GM20000 (cell line): ENCODE data around the gene B3GALT4.
"Not testable (repeated sequence)": the region's sequence is repeated elsewhere in the genome, so short reads cannot be mapped to it uniquely, and the experiment has no call there.

ENCODE experiments used
- DNase-seq: peaks from one replicate; pipeline ENCODE4 v3.0.0; 2012; ENCODE audit warnings: low spot score
- TF ChIP-seq, protein P1 (sequence below): IDR thresholded peaks from 2 replicates; pipeline ENCODE4 v1.5.1; 2012; ENCODE audit warnings: mild to moderate bottlenecking, control low read depth; ENCODE audit errors: extremely low read depth, missing control alignments

Gene B3GALT4

DNA sequence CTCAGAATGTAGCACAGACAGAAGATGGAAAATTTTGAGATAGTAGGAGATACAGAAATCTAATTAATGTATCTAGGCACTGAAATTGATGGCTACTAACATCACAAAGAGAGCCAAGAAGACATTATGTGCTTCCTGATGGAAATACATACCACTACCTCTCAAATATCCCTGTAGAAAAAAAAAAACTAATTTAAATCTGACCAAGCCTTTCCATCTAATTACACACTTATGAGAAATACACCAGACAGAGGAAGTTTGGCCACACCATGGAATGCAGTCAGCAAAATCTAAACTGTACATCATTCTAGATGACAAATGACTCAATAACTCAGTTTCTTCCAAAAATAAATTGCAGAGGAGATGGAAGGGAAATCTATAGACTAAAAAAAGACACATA is 24.2 kb upstream of the B3GALT4 start:
- TF ChIP-seq, protein P1, sequence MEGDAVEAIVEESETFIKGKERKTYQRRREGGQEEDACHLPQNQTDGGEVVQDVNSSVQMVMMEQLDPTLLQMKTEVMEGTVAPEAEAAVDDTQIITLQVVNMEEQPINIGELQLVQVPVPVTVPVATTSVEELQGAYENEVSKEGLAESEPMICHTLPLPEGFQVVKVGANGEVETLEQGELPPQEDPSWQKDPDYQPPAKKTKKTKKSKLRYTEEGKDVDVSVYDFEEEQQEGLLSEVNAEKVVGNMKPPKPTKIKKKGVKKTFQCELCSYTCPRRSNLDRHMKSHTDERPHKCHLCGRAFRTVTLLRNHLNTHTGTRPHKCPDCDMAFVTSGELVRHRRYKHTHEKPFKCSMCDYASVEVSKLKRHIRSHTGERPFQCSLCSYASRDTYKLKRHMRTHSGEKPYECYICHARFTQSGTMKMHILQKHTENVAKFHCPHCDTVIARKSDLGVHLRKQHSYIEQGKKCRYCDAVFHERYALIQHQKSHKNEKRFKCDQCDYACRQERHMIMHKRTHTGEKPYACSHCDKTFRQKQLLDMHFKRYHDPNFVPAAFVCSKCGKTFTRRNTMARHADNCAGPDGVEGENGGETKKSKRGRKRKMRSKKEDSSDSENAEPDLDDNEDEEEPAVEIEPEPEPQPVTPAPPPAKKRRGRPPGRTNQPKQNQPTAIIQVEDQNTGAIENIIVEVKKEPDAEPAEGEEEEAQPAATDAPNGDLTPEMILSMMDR = no peak
- DNase-seq = no peak

DNA sequence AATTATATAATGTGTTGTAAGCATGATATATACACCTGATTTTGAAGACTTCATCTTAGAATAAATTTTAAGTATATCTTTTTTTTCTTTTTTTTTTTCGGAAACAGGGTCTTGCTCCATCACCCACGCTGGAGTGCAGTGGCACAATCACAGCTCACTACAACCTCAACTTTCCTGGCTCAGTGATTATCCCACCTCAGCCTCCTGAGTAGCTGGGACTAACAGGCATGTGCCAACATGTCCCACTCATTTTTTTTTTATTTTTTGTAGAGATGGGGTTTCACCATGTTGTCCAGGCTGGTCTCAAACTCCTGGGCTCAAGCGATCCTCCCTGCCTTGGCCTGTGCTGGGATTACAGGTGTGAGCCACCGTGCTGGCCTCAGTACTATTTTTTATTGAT is 22.3 kb upstream of the B3GALT4 start:
- TF ChIP-seq, protein P1 = no peak
- DNase-seq = no peak

DNA sequence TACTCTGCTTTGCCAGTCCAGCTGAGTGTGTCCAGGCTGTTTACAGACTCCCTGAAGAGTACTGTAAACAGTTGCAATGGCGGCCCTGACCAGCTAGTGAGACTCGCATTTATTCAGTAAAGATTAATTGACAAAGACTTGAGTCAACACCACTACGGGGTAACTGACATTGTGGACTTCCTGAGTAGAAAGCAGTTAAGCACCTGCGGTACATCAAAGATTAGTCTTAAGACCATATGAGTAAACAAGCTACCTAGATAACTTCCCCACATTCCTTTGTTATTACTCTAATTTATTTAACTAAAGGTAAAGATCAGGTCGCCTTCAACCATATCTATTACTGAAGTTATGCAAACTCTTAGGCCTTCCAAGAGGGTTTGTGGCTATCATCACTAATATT is 17.9 kb upstream of the B3GALT4 start:
- DNase-seq = no peak
- TF ChIP-seq, protein P1 = no peak

DNA sequence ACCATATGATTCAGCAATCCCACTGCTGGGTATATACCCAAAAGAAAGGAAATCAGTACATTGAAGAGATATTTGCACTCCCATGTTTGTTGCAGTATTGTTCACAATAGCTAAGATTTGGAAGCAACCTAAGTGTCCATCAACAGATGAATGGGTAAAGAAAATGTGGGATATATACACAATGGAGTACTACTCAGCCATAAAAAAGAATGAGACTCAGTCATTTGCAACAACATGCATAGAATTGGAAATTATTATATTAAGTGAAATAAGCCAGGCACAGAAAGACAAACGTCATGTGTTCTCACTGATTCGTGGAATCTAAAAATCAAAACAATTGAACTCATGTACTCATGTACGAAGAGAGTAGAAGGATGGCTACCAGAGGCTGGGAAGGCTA is 14.4 kb upstream of the B3GALT4 start:
- DNase-seq = not testable (repeated sequence)

DNA sequence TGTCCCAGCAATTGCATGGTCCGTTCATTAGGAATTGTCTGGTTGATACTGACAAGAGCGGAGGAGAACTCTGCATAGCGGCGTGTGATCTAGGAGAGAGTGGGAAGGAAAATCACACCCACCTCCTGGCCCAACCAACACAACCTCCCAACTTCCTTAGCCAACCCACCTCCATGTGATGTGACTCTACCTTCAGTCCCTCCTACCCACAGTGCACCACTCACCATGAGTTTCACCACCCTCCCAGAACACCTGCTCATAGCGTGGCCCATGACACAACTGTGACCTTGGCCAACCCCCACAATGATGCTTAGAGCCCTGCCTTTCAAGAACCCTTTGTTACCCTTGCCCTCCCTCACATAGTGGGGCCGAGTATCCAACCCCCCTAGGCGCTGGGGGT is 12.9 kb upstream of the B3GALT4 start:
- DNase-seq = no peak
- TF ChIP-seq, protein P1 = no peak

DNA sequence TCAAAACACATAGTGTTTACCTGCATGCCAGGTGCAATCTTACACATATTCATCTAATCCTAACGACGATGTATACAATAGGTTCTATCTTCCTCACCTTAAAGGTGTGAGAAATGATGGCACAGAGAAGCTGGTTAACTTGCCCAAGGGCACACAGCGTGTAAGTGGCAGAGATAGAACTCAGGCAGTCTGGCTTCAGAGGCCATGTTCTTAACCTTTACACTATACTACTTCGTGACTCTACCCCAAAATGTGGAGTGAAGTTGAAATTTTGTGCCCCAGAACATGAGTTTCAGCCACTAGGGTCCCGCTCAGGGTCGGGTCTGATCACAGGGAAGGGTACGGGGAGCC is 5.8 kb upstream of the B3GALT4 start:
- DNase-seq = no peak
- TF ChIP-seq, protein P1 = no peak

DNA sequence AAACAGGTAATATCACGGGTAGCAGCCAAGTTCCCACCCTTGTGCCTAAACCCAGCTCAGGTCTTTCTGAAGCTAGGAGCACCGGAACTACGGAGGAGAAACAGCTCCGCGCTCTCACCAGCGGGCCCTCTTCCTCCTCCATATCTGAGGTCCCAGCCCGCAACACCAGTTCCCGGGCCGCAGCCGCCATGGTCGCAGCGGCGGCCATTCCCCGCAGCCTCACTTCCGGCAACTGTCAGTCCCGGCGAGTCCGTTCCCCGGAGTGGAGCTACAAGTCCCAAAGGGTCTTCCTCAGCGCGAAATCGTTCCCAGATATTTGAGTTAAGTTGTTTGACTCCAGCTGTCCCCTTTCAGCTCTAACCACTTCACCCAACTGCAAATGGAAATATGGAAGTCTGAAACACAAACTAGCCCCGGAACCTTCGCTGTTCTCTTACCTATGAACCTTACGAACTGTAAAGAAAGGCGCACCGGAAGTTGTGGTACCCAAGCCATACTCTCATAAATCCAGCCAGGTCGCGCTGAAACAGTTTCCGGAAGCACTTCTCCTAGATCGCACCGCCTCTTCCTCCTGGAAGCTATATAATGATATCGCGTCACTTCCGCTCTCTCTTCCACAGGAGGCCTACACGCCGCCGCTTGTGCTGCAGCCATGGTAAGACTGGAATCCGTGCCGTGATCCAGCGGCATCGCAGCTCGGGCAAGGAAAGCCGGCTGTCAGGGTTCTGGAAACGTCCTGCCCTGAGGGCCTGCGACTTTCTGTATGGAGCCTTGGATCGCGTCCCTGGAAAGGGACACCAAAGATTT is 5.3 kb upstream of the B3GALT4 start, which contains the start of the genes RPS18 and VPS52:
RPS18 (plus strand) TSS at position 608 of the 807 bp plus-strand sequence; CDS start at position 653, 45 bp downstream.
VPS52 (minus strand) TSS at position 409 of the 807 bp plus-strand sequence; CDS start at position 208, 201 bp downstream.
- peak; percentile 92 for DNase-seq
- TF ChIP-seq, protein P1 = no peak
